GM23248 (cell line): ENCODE measurements around the gene LYST. TPM values are rescaled to one million over a fixed set of nuclear protein-coding genes. Genes with fewer than 3 reads are reported as not detected.

Experiments used
- DNase-seq: peaks from one replicate; pipeline ENCODE4 v3.0.0-alpha.2; 2015
- H2AFZ ChIP-seq: fragments of 200-600 bp; sonication (generic); 2 replicates; pipeline ENCODE4 v1.6.1; 2016; ENCODE audit warnings: antibody characterized with exemption
- H3F3A ChIP-seq: fragments of 200-600 bp; sonication (generic); 2 replicates; pipeline ENCODE4 v1.6.1; 2016; ENCODE audit warnings: mild to moderate bottlenecking, antibody characterized with exemption, mixed run types; ENCODE audit not compliant: insufficient read depth
- H3K27ac ChIP-seq: fragments of 200-600 bp; sonication (generic); 2 replicates; pipeline ENCODE4 v1.5.1; 2016; ENCODE audit warnings: mild to moderate bottlenecking
- H3K27me3 ChIP-seq: fragments of 200-600 bp; sonication (generic); replicated peaks from 2 replicates; pipeline ENCODE4 v1.6.1; 2016; ENCODE audit warnings: mild to moderate bottlenecking; ENCODE audit not compliant: insufficient read depth
- H3K36me3 ChIP-seq: fragments of 200-600 bp; sonication (generic); 2 replicates; pipeline ENCODE4 v1.6.1; 2016; ENCODE audit warnings: low read depth, mild to moderate bottlenecking
- H3K4me1 ChIP-seq: fragments of 200-600 bp; sonication (generic); 2 replicates; pipeline ENCODE4 v1.6.1; 2016; ENCODE audit warnings: mild to moderate bottlenecking; ENCODE audit not compliant: insufficient read depth
- H3K4me2 ChIP-seq: fragments of 200-600 bp; sonication (generic); one replicate; pipeline ENCODE4 v1.6.1; 2016; ENCODE audit warnings: mild to moderate bottlenecking; ENCODE audit not compliant: unreplicated experiment
- H3K4me3 ChIP-seq: fragments of 200-600 bp; sonication (generic); 2 replicates; pipeline ENCODE4 v1.5.1; 2016; ENCODE audit warnings: mild to moderate bottlenecking
- H3K79me2 ChIP-seq: fragments of 200-600 bp; sonication (generic); 2 replicates; pipeline ENCODE4 v1.6.1; 2016; ENCODE audit warnings: mild to moderate bottlenecking; ENCODE audit not compliant: insufficient read depth
- H3K9ac ChIP-seq: fragments of 200-600 bp; sonication (generic); 2 replicates; pipeline ENCODE4 v1.6.1; 2016; ENCODE audit warnings: mild to moderate bottlenecking
- H3K9me2 ChIP-seq: fragments of 200-600 bp; sonication (generic); 2 replicates; pipeline ENCODE4 v1.6.1; 2016; ENCODE audit warnings: mixed run types, mild to moderate bottlenecking, moderate library complexity; ENCODE audit not compliant: insufficient read depth
- H3K9me3 ChIP-seq: fragments of 200-600 bp; sonication (generic); one replicate; pipeline ENCODE4 v1.6.1; 2017; ENCODE audit warnings: low read depth
- H4K20me1 ChIP-seq: fragments of 200-600 bp; sonication (generic); 2 replicates; pipeline ENCODE4 v1.6.0; 2016; ENCODE audit not compliant: insufficient read depth
- EZH2 ChIP-seq: fragments of 200-600 bp; sonication (generic); IDR thresholded peaks from 2 replicates; pipeline ENCODE4 v1.6.1; 2018; ENCODE audit warnings: antibody characterized with exemption, mild to moderate bottlenecking; ENCODE audit not compliant: insufficient read depth, poor library complexity, severe bottlenecking
- EZH2phosphoT487 ChIP-seq: fragments of 200-600 bp; sonication (generic); IDR thresholded peaks from 2 replicates; pipeline ENCODE4 v1.6.1; 2018; ENCODE audit warnings: antibody characterized with exemption, moderate library complexity, mild to moderate bottlenecking, low read depth; ENCODE audit not compliant: insufficient read depth
- WGBS, 2 experiments: methylation state at CpG; one replicate each; pipeline ENCODE4 v1.1.6; 2015 to 2017; ENCODE audit warnings: low lambda C conversion rate in 2 of 2, low coverage in 1 of 2; ENCODE audit errors: missing lambda C conversion rate in 2 of 2; 5-methylcytosine and 5-hydroxymethylcytosine counted together
- in situ Hi-C: fragments of 300-500 bp; cut with MboI; formaldehyde crosslinking; loops from 2 replicates; pipeline ENCODE4 v1.15.0; 2020
- polyA plus RNA-seq: library from polyadenylated mRNA; unstranded; fragments of >200 nt; fragmentation: Nextera tagmentation; extraction: Ambion mirVana; gene quantifications from 2 replicates; pipeline ENCODE4 v1.2.1, GENCODE V29; 2016
- total RNA-seq: library from RNA; depleted of rRNA; stranded (reverse); fragments of >200 nt; shearing (Covaris generic); gene quantifications from 2 replicates; pipeline ENCODE4 v1.2.3, GENCODE V29; 2014

Gene LYST
- total and polyA plus RNA-seq, 2 experiments from 2014 or later: 5.1 to 9.0 TPM

- Histone ChIP-seq H3K9me3 (no peaks in the 10 kb centered on the region), H3K36me3 (no peaks in the 10 kb centered on the region), H3K27me3 (no peaks in the 10 kb centered on the region), H2AFZ (no peak overlapping the region), H3K79me2 (no peaks in the 10 kb centered on the region), H3K9ac (no peak overlapping the region), H3K4me1 (peaks cover 18% of the 10 kb centered on the region), H3K27ac (no peak overlapping the region), H3K9me2 (no peaks in the 10 kb centered on the region), H3F3A (peaks cover 9% of the 10 kb centered on the region), H4K20me1 (no peaks in the 10 kb centered on the region), H3K4me2 (no peak overlapping the region), H3K4me3 (no peak overlapping the region)
- TF ChIP-seq EZH2 (no peak), EZH2phosphoT487 (no peak)
- no peak for DNase-seq
- 58 to 70% methylated on average over 3 of the region's 3 CpGs for WGBS, 2 experiments
- in situ Hi-C loops: no loop called here
These were observed 31.4 kb upstream of the LYST start for GRCh38 chr1:235898126-235898525.

- Histone ChIP-seq H3K9me2 (no peaks in the 10 kb centered on the region), H3F3A (no peaks in the 10 kb centered on the region), H3K9me3 (no peaks in the 10 kb centered on the region)
These were observed 27.1 kb upstream of the LYST start for GRCh38 chr1:235893840-235894239.

GRCh38 chr1:235892734-235893413 is 26.2 kb upstream of the LYST start:
- H3K4me3 ChIP-seq: no peak overlapping the region
- H3F3A ChIP-seq: no peaks in the 10 kb centered on the region
- H3K9me2 ChIP-seq: no peaks in the 10 kb centered on the region
- WGBS, 2 experiments: 84 to 90% methylated on average over 5 of the region's 5 CpGs
- H3K79me2 ChIP-seq: no peaks in the 10 kb centered on the region
- H3K4me1 ChIP-seq: no peaks in the 10 kb centered on the region
- H3K4me2 ChIP-seq: no peak overlapping the region
- no peaks in the 10 kb centered on the region for H3K27me3 ChIP-seq
- no peaks in the 10 kb centered on the region for H3K36me3 ChIP-seq
- TF ChIP-seq EZH2phosphoT487: no peak
- TF ChIP-seq EZH2: no peak
- no peak overlapping the region for H3K27ac ChIP-seq
- in situ Hi-C loops: no loop called here
- no peaks in the 10 kb centered on the region for H3K9me3 ChIP-seq
- H2AFZ ChIP-seq: no peak overlapping the region
- no peaks in the 10 kb centered on the region for H4K20me1 ChIP-seq
- H3K9ac ChIP-seq: no peak overlapping the region
- no peak for DNase-seq

More at GRCh38 chr1:235893840-235894239, 27.1 kb upstream of the LYST start:
- no peak overlapping the region for H3K4me3 ChIP-seq
- no peak for TF ChIP-seq EZH2phosphoT487
- TF ChIP-seq EZH2: no peak
- H3K27ac ChIP-seq: no peak overlapping the region
- in situ Hi-C loops: no loop called here
- no peaks in the 10 kb centered on the region for H3K27me3 ChIP-seq
- no peak overlapping the region for H3K9ac ChIP-seq
- H2AFZ ChIP-seq: no peak overlapping the region
- H3K36me3 ChIP-seq: no peaks in the 10 kb centered on the region
- no peaks in the 10 kb centered on the region for H4K20me1 ChIP-seq
- H3K79me2 ChIP-seq: no peaks in the 10 kb centered on the region
- WGBS, 2 experiments: 96% methylated on average over 2 of the region's 2 CpGs
- H3K4me2 ChIP-seq: no peak overlapping the region
- DNase-seq: no peak
- H3K4me1 ChIP-seq: no peaks in the 10 kb centered on the region

- WGBS, 2 experiments: 85 to 90% methylated on average over 6 of the region's 6 CpGs
- no peak overlapping the region for H3K9ac ChIP-seq
- H3K79me2 ChIP-seq: no peaks in the 10 kb centered on the region
- TF ChIP-seq EZH2 (no peak), EZH2phosphoT487 (no peak)
- H2AFZ ChIP-seq: no peak overlapping the region
- H3K27me3 ChIP-seq: no peaks in the 10 kb centered on the region
- no peak overlapping the region for H3K27ac ChIP-seq
- no peaks in the 10 kb centered on the region for H3K9me3 ChIP-seq
- H3F3A ChIP-seq: no peaks in the 10 kb centered on the region
- no peak overlapping the region for H3K4me2 ChIP-seq
- no peaks in the 10 kb centered on the region for H3K9me2 ChIP-seq
- no peaks in the 10 kb centered on the region for H3K36me3 ChIP-seq
- no peak for DNase-seq
- in situ Hi-C loops: no loop called here
- no peaks in the 10 kb centered on the region for H4K20me1 ChIP-seq
- no peak overlapping the region for H3K4me3 ChIP-seq
- no peaks in the 10 kb centered on the region for H3K4me1 ChIP-seq
These were observed 25.5 kb upstream of the LYST start for GRCh38 chr1:235892202-235892601.
